NCI-H2227 treated with DMSO at 0.1 percent for 48 hours (cell line): Measurements from ENCODE around the gene WNT10A.
"Not testable (repeated sequence)": the region's sequence is repeated elsewhere in the genome, so short reads cannot be mapped to it uniquely, and the experiment has no call there.

ENCODE experiments used
- DNase-seq: peaks from one replicate; lab custom pipeline; 2025; lab: John Stamatoyannopoulos, UW

Gene WNT10A

GRCh38 chr2:218931751-218932150 is 51.1 kb downstream of the WNT10A start:
- DNase-seq: not testable (repeated sequence)
